Neutrophil (primary cell): Measurements from ENCODE around the gene HIF3A.
A peak's percentile ranks its signal among the peaks of the same experiment; 100 is the strongest.

Source experiments
- H3K27ac ChIP-seq: fragments of 200-600 bp; sonication (generic); 2 replicates; pipeline ENCODE4 v1.5.1; 2016; ENCODE audit warnings: mild to moderate bottlenecking, moderate library complexity
- H3K27me3 ChIP-seq: fragments of 200-600 bp; sonication (generic); 2 replicates; pipeline ENCODE4 v1.6.0; 2016; ENCODE audit warnings: mild to moderate bottlenecking
- H3K36me3 ChIP-seq: fragments of 200-600 bp; sonication (generic); 2 replicates; pipeline ENCODE4 v1.5.1; 2017
- H3K4me1 ChIP-seq, 2 experiments: fragments of 200-600 bp in 1 of 2; sonication (generic) in 1 of 2; 1 replicate in 1 of 2; 2 replicates in 1 of 2; pipeline versions ENCODE4 v1.5.1 to v1.6.1; 2013 to 2016; ENCODE audit warnings: low read depth in 1 of 2, low read length in 1 of 2, mild to moderate bottlenecking in 1 of 2, moderate library complexity in 1 of 2; ENCODE audit not compliant: control insufficient read depth in 1 of 2, insufficient read depth in 1 of 2
- H3K4me3 ChIP-seq, 2 experiments: fragments of 200-600 bp in 1 of 2; sonication (generic) in 1 of 2; 1 replicate in 1 of 2; 2 replicates in 1 of 2; pipeline ENCODE4 v1.5.1; 2013 to 2016; ENCODE audit warnings: low read depth in 1 of 2, low read length in 1 of 2, mild to moderate bottlenecking in 1 of 2, moderate library complexity in 1 of 2
- H3K9me3 ChIP-seq: fragments of 200-600 bp; sonication (generic); 2 replicates; pipeline ENCODE4 v1.5.1; 2016
- CTCF ChIP-seq: fragments of 200-600 bp; sonication (generic); IDR thresholded peaks from 2 replicates; pipeline ENCODE4 v1.5.1; 2016; ENCODE audit warnings: antibody characterized with exemption

HIF3A gene

GRCh38 chr19:46341937-46342336, 45.1 kb downstream of the HIF3A start:
- Histone ChIP-seq H3K4me3 (no peak overlapping the region), H3K4me1 (peaks cover 6% of the 10 kb centered on the region in 2 experiments), H3K27ac (no peak overlapping the region), H3K36me3 (no peaks in the 10 kb centered on the region), H3K9me3 (no peaks in the 10 kb centered on the region), H3K27me3 (peaks cover 26% of the 10 kb centered on the region)
- TF ChIP-seq CTCF: no peak

GRCh38 chr19:46344363-46344762, 47.5 kb downstream of the HIF3A start:
- Histone ChIP-seq H3K27me3 (peaks cover 18% of the 10 kb centered on the region), H3K36me3 (no peaks in the 10 kb centered on the region), H3K4me3 (no peak overlapping the region), H3K4me1 (peaks cover 14% of the 10 kb centered on the region in 2 experiments), H3K27ac (no peak overlapping the region), H3K9me3 (no peaks in the 10 kb centered on the region)
- TF ChIP-seq CTCF: no peak

- Histone ChIP-seq H3K4me1 (peaks cover 18 to 20% of the 10 kb centered on the region in 2 experiments), H3K9me3 (no peaks in the 10 kb centered on the region), H3K36me3 (no peaks in the 10 kb centered on the region), H3K27ac (no peak overlapping the region), H3K4me3 (no peak overlapping the region), H3K27me3 (peaks cover 18% of the 10 kb centered on the region)
- no peak for TF ChIP-seq CTCF
Observed at GRCh38 chr19:46345157-46345556, 48.3 kb downstream of the HIF3A start.

- Histone ChIP-seq H3K4me3 (peak within 1 kb of the TSS; percentile 61 to 65), H3K36me3 (no peaks in the 10 kb centered on the region)
Observed at GRCh38 chr19:46346821-46347571, 50.2 kb downstream of the HIF3A start, which contains the start of gene PPP5C. Gene PPP5C, plus strand, starts transcription at chr19:46347087. Its CDS starts 10 bp downstream, at chr19:46347097.

GRCh38 chr19:46347572-46347883, 50.7 kb downstream of the HIF3A start:
- H3K4me1 ChIP-seq: peaks cover 32 to 36% of the 10 kb centered on the region in 2 experiments
- H3K9me3 ChIP-seq: no peaks in the 10 kb centered on the region
- no peak overlapping the region for H3K27ac ChIP-seq

More at GRCh38 chr19:46346821-46347571, 50.2 kb downstream of the HIF3A start, which contains the start of gene PPP5C:
- Histone ChIP-seq H3K27ac (peak within 1 kb of the TSS; percentile 24), H3K27me3 (peaks cover 14% of the 10 kb centered on the region), H3K4me1 (peaks cover 32 to 36% of the 10 kb centered on the region in 2 experiments), H3K9me3 (no peaks in the 10 kb centered on the region)
- TF ChIP-seq CTCF: no peak

More at GRCh38 chr19:46347572-46347883, 50.7 kb downstream of the HIF3A start:
- H3K27me3 ChIP-seq: peaks cover 11% of the 10 kb centered on the region
- H3K4me3 ChIP-seq: peak overlapping the region; percentile 61 to 65
- no peak for TF ChIP-seq CTCF
- no peaks in the 10 kb centered on the region for H3K36me3 ChIP-seq
